ENCODE results near the gene RSBN1L.

GRCh38 chr7:77697535-77697831 lies 1.2 kb downstream of the RSBN1L start:
- TF ChIP-seq CTCF (IDR thresholded peaks at IDR 0.05) (no peak), POLR2A (IDR thresholded peaks at IDR 0.05) (no peak)
